ENCODE data around the gene MPPE1. TPM values are rescaled to one million over a fixed set of nuclear protein-coding genes. Genes with fewer than 3 reads are reported as not detected.

The MPPE1 gene, protein sequence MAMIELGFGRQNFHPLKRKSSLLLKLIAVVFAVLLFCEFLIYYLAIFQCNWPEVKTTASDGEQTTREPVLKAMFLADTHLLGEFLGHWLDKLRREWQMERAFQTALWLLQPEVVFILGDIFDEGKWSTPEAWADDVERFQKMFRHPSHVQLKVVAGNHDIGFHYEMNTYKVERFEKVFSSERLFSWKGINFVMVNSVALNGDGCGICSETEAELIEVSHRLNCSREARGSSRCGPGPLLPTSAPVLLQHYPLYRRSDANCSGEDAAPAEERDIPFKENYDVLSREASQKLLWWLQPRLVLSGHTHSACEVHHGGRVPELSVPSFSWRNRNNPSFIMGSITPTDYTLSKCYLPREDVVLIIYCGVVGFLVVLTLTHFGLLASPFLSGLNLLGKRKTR
- 72.8 TPM for total RNA-seq (2013)
- polyA plus RNA-seq (10 to 100 TPM; 53.4 to 96.8 (median 92.3) TPM), polyA minus RNA-seq (22.9 and 31.5 TPM in 2 replicates), total RNA-seq (1.9 to 41.9 (median 28.1) reads per million in 11 experiments)

DNA sequence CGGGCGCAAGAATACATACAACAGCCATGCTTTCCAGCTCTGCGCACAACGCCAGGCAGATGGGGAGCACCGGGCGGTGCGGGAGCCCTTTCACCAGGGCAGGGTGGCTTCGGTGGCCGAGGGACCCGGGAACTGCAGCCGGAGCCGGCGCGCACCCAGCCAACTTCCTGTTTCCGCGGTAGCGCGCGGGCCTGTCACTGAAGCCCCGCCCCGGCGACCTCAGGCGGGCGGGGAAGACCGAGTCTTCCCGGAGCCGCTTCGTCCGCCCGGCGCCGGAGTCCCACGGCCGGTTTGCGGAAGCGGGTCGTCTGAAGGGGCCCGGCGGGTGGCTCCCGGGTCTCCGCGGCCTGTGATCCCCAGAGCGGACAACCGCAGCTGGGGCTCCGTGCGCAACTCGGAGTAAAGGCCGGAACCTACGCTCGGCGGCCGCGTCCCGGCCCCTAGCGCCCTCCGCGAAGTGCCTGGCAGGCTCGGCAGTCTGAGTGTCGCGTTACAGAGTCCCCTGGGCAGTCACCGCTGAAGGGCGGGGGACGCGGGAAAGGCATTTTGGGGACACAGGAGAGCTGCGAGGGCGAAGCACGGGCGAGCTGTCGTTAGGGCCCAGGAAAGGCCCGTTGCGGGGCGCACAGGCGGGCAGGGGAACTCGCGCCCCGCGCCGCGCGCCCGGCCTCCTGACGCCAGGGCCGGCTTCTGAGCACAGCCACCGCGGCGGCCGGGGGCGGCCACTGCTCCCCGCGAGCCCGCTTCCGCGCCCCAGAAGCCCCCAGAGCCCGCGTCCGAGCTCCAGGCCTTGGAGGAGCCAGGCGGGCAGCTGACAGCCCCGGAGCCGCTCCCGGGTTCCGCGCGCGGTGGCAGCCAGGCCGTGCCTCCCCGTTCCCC, at the start of gene MPPE1:
MPPE1 (minus strand) TSS at position 136 of the 879 bp plus-strand sequence. CDS start 11,053 bp downstream, outside the sequence.
- Histone ChIP-seq H3K9me3 (replicated peaks in 1 of 2; ENCODE audit: control insufficient read depth in 1 of 2, insufficient read depth in 1 of 2, low read length in 2 of 2) (no peaks in the 10 kb centered on the region), H3K36me3 (replicated peaks in 1 of 2; ENCODE audit: control insufficient read depth in 1 of 2, insufficient read depth in 2 of 2, low read length in 2 of 2) (peaks cover 15 to 26% of the 10 kb centered on the region in 2 donors), H3K79me2 (ENCODE audit: insufficient read depth, low read length) (peaks cover 33% of the 10 kb centered on the region), H3K4me1 (ENCODE audit: control insufficient read depth in 1 of 2, insufficient read depth in 2 of 2, low read length in 2 of 2) (peaks cover 27 to 31% of the 10 kb centered on the region in 2 donors), H3K27ac (ENCODE audit: low read depth in 1 of 2, low read length in 2 of 2) (peak within 1 kb of the TSS; percentile 98 to 99), H3K9ac (ENCODE audit: insufficient read depth, low read length, poor library complexity, severe bottlenecking) (peak within 1 kb of the TSS; percentile 99), H3K4me3 (replicated peaks in 1 of 3; ENCODE audit: low read depth in 2 of 3, low read length in 3 of 3) (peak within 1 kb of the TSS; percentile 74 to 97 (median 92)), H4K20me1 (ENCODE audit: insufficient read depth, low read length) (no peaks in the 10 kb centered on the region), H2AFZ (ENCODE audit: insufficient read depth, low read depth, low read length, poor library complexity, severe bottlenecking) (peak within 1 kb of the TSS; percentile 83), H3K4me2 (replicated peaks; ENCODE audit: extremely low read depth, low read length, poor library complexity, severe bottlenecking) (peak within 1 kb of the TSS; percentile 82), H3K27me3 (ENCODE audit: control insufficient read depth in 2 of 2, insufficient read depth in 2 of 2, low read length in 2 of 2) (no peaks in the 10 kb centered on the region)
- intact Hi-C loops (cut with micrococcal nuclease), result loop anchor here (2.0 to 10.0 kb wide), 2 partner anchors 54 to 58 kb away; partner anchors contain the start of gene CHMP1B (in 2 of the 2)
- WGBS (ENCODE audit: insufficient coverage), result under 1% methylated on average over 97 of the region's 106 CpGs
- DNase-seq, result peak; percentile 92 to 93 (median 92)
- Mint-ChIP-seq H3K4me3 (peak within 1 kb of the TSS; percentile 86 to 94), H3K4me1 (peaks cover 26% of the 10 kb centered on the region), H3K9me3 (no peaks in the 10 kb centered on the region), H3K27ac (peak within 1 kb of the TSS; percentile 91 to 98 (median 96)), H3K27me3 (ENCODE audit: low read depth in 3 of 3) (no peaks in the 10 kb centered on the region), H3K36me3 (peaks cover 20 to 32% of the 10 kb centered on the region in 2 donors)
- TF ChIP-seq, protein P1, sequence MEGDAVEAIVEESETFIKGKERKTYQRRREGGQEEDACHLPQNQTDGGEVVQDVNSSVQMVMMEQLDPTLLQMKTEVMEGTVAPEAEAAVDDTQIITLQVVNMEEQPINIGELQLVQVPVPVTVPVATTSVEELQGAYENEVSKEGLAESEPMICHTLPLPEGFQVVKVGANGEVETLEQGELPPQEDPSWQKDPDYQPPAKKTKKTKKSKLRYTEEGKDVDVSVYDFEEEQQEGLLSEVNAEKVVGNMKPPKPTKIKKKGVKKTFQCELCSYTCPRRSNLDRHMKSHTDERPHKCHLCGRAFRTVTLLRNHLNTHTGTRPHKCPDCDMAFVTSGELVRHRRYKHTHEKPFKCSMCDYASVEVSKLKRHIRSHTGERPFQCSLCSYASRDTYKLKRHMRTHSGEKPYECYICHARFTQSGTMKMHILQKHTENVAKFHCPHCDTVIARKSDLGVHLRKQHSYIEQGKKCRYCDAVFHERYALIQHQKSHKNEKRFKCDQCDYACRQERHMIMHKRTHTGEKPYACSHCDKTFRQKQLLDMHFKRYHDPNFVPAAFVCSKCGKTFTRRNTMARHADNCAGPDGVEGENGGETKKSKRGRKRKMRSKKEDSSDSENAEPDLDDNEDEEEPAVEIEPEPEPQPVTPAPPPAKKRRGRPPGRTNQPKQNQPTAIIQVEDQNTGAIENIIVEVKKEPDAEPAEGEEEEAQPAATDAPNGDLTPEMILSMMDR (IDR thresholded peaks at IDR 0.05), result no peak

DNA sequence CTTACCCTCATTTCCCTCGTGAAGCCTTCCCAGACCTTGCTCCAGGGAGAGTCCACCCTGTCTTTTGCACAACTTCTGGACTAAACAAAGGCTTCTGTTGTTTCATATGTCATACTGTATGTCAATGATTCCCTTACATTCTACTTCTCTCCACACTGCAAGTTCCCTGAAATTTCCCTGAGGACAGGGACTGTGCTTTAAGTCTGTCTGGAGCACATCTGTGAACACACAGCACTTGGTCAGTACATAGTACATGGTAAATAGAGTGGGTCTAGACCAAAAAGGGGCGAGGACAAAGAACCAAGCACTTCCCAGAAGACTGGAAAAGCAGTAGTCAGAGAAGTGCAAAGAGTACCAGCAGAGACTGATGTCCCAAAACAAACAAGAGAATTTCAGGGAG, 49.5 kb upstream of the MPPE1 start:
- no peaks in the 10 kb centered on the region for H3K79me2 ChIP-seq (ENCODE audit: insufficient read depth, low read length)
- peaks cover 9% of the 10 kb centered on the region for H3K4me1 Mint-ChIP-seq
- H3K36me3 Mint-ChIP-seq, result peaks cover 0 to 4% of the 10 kb centered on the region in 2 donors
- no peak overlapping the region for H2AFZ ChIP-seq (ENCODE audit: insufficient read depth, low read depth, low read length, poor library complexity, severe bottlenecking)
- no CpG with 5 or more reads among the region's 2 CpGs for WGBS (ENCODE audit: insufficient coverage)
- H3K4me3 ChIP-seq (replicated peaks in 1 of 3; ENCODE audit: low read depth in 2 of 3, low read length in 3 of 3), result no peak overlapping the region
- H3K4me1 ChIP-seq (ENCODE audit: control insufficient read depth in 1 of 2, insufficient read depth in 2 of 2, low read length in 2 of 2), result peaks cover 2 to 5% of the 10 kb centered on the region in 2 donors
- no peak for DNase-seq
- no peak overlapping the region for H3K27ac Mint-ChIP-seq
- H3K9ac ChIP-seq (ENCODE audit: insufficient read depth, low read length, poor library complexity, severe bottlenecking), result no peak overlapping the region
- H3K27ac ChIP-seq (ENCODE audit: low read depth in 1 of 2, low read length in 2 of 2), result no peak overlapping the region
- TF ChIP-seq, protein P1 (IDR thresholded peaks at IDR 0.05), result no peak
- no peaks in the 10 kb centered on the region for H4K20me1 ChIP-seq (ENCODE audit: insufficient read depth, low read length)
- peaks cover 21 to 25% of the 10 kb centered on the region in 2 donors for H3K9me3 ChIP-seq (replicated peaks in 1 of 2; ENCODE audit: control insufficient read depth in 1 of 2, insufficient read depth in 1 of 2, low read length in 2 of 2)
- intact Hi-C loops (cut with micrococcal nuclease), result no loop called here
- H3K4me2 ChIP-seq (replicated peaks; ENCODE audit: extremely low read depth, low read length, poor library complexity, severe bottlenecking), result no peak overlapping the region
- H3K27me3 ChIP-seq (ENCODE audit: control insufficient read depth in 2 of 2, insufficient read depth in 2 of 2, low read length in 2 of 2), result no peaks in the 10 kb centered on the region
- no peak overlapping the region for H3K4me3 Mint-ChIP-seq
- peaks cover 0 to 2% (median 0%) of the 10 kb centered on the region in 3 donors for H3K27me3 Mint-ChIP-seq (ENCODE audit: low read depth in 3 of 3)
- H3K36me3 ChIP-seq (replicated peaks in 1 of 2; ENCODE audit: control insufficient read depth in 1 of 2, insufficient read depth in 2 of 2, low read length in 2 of 2), result no peaks in the 10 kb centered on the region
- peaks cover 17 to 38% (median 33%) of the 10 kb centered on the region in 7 donors for H3K9me3 Mint-ChIP-seq

All from CD14-positive monocyte (primary cell).